ENCODE results near the gene ZNF532.

GRCh38 chr18:58842978-58843687, 21.5 kb upstream of the ZNF532 start:
- TF ChIP-seq CTCF (IDR thresholded peaks at IDR 0.05; ENCODE audit: insufficient read depth, low read length) (no peak), REST (IDR thresholded peaks at IDR 0.05; ENCODE audit: insufficient replicate concordance, low read depth) (no peak), POLR2AphosphoS5 (IDR thresholded peaks at IDR 0.05; ENCODE audit: low read depth) (no peak)

Measured in HL-60 (cell line).